ENCODE measurements around the gene LRRC28. TPM values are rescaled to one million over a fixed set of nuclear protein-coding genes. Genes with fewer than 3 reads are reported as not detected.
A peak's percentile ranks its signal among the peaks of the same experiment; 100 is the strongest.

LRRC28 gene
- total and polyA plus RNA-seq, 12 donors = 3.0 to 31.9 (median 22.5) TPM

GRCh38 chr15:99421172-99421656 lies 169.9 kb downstream of the LRRC28 start:
- peak overlapping the region in 5 of 10 donors; percentile 34 to 66 (median 49) for H3K27ac ChIP-seq
- intact Hi-C loops (cut with DNase I) = loop anchor here in 1 of 10 donors (10.0 kb wide), 1 partner anchor 64 kb away; no protein-coding TSS in a partner anchor
- DNase-seq (peak in 1 of 2 donors; percentile 19), ATAC-seq (no peak)
- no peaks in the 10 kb centered on the region for H3K27me3 ChIP-seq
- no peaks in the 10 kb centered on the region for H3K36me3 ChIP-seq
- WGBS, 2 donors = 39 to 44% methylated on average over 6 of the region's 6 CpGs
- peaks cover 4 to 45% (median 23%) of the 10 kb centered on the region in 9 donors for H3K4me1 ChIP-seq
- no peak for TF ChIP-seq CTCF (IDR thresholded peaks at IDR 0.05)
- peaks cover 0 to 3% (median 0%) of the 10 kb centered on the region in 11 donors for H3K9me3 ChIP-seq
- no peak overlapping the region for H3K4me3 ChIP-seq

- DNase-seq = no peak
- Histone ChIP-seq H3K27ac (peak overlapping the region in 1 of 10 donors; percentile 58), H3K36me3 (no peaks in the 10 kb centered on the region), H3K9me3 (peaks cover 0 to 3% (median 0%) of the 10 kb centered on the region in 11 donors), H3K27me3 (no peaks in the 10 kb centered on the region), H3K4me3 (no peak overlapping the region), H3K4me1 (peaks cover 4 to 45% (median 29%) of the 10 kb centered on the region in 9 donors)
- TF ChIP-seq CTCF (IDR thresholded peaks at IDR 0.05) = no peak
- 98% methylated on average over 1 of the region's 1 CpG for WGBS, 2 donors
- ATAC-seq = no peak
- intact Hi-C loops (cut with DNase I) = loop anchor here in 1 of 10 donors (10.0 kb wide), 1 partner anchor 63 kb away; no protein-coding TSS in a partner anchor
These were observed 170.5 kb downstream of the LRRC28 start for GRCh38 chr15:99421758-99422157.

- H3K4me1 ChIP-seq = peaks cover 4 to 45% (median 29%) of the 10 kb centered on the region in 9 donors
- ATAC-seq (no peak), DNase-seq (no peak)
- H3K27ac ChIP-seq = peak overlapping the region in 5 of 10 donors; percentile 95 to 99 (median 97)
- peaks cover 0 to 3% (median 0%) of the 10 kb centered on the region in 11 donors for H3K9me3 ChIP-seq
- no peaks in the 10 kb centered on the region for H3K27me3 ChIP-seq
- H3K4me3 ChIP-seq = no peak overlapping the region
- intact Hi-C loops (cut with DNase I) = loop anchor here in 1 of 10 donors (10.0 kb wide), 1 partner anchor 61 kb away; no protein-coding TSS in a partner anchor
- no peaks in the 10 kb centered on the region for H3K36me3 ChIP-seq
- no peak for TF ChIP-seq CTCF (IDR thresholded peaks at IDR 0.05)
- 90 to 93% methylated on average over 16 of the region's 16 CpGs for WGBS, 2 donors
These were observed 172.2 kb downstream of the LRRC28 start for GRCh38 chr15:99423186-99424130.

- Histone ChIP-seq H3K27ac (peak overlapping the region; percentile 69 to 99 (median 94)), H3K27me3 (no peaks in the 10 kb centered on the region), H3K36me3 (no peaks in the 10 kb centered on the region), H3K9me3 (peaks cover 0 to 3% (median 0%) of the 10 kb centered on the region in 11 donors), H3K4me3 (no peak overlapping the region), H3K4me1 (peaks cover 4 to 45% (median 29%) of the 10 kb centered on the region in 9 donors)
- TF ChIP-seq CTCF (IDR thresholded peaks at IDR 0.05) = no peak
- DNase-seq (no peak), ATAC-seq (no peak)
- intact Hi-C loops (cut with DNase I) = loop anchor here in 1 of 10 donors (10.0 kb wide), 1 partner anchor 61 kb away; no protein-coding TSS in a partner anchor
- 95 to 96% methylated on average over 10 of the region's 10 CpGs for WGBS, 2 donors
These were observed 172.9 kb downstream of the LRRC28 start for GRCh38 chr15:99424131-99424571.
